ENCODE data around the gene ADGRB2.

ADGRB2 gene

GRCh38 chr1:31701091-31701736 is 62.9 kb downstream of the ADGRB2 start (continued):
- TF ChIP-seq KLF10 (tag by site-specific recombination; IDR thresholded peaks at IDR 0.05) (0 out of 2 replicates have a peak, but pooled peaks have one; percentile 16), ZNF768 (tag by site-specific recombination; IDR thresholded peaks at IDR 0.05) (no peak), ZNF610 (tag by site-specific recombination; IDR thresholded peaks at IDR 0.05; ENCODE audit: borderline replicate concordance) (no peak), HOXC10 (CRISPR knock-in tag; IDR thresholded peaks at IDR 0.05) (no peak), ZNF837 (tag by site-specific recombination; IDR thresholded peaks at IDR 0.05) (no peak), ZBTB49 (tag by site-specific recombination; IDR thresholded peaks at IDR 0.05; ENCODE audit: low read depth) (no peak), ZNF560 (tag by site-specific recombination; IDR thresholded peaks at IDR 0.05; ENCODE audit: borderline replicate concordance) (no peak), ZBTB11 (tag by site-specific recombination; conservative IDR thresholded peaks at IDR 0.05; ENCODE audit: low read depth) (no peak), ZNF561 (tag by site-specific recombination; IDR thresholded peaks at IDR 0.05; ENCODE audit: borderline replicate concordance) (no peak), GFI1B (tag by site-specific recombination; IDR thresholded peaks at IDR 0.05) (no peak), ZNF398 (tag by site-specific recombination; IDR thresholded peaks at IDR 0.05) (peak; percentile 97), ZBTB10 (tag by site-specific recombination; IDR thresholded peaks at IDR 0.05) (peak; percentile 58; the same call in 1 of the 2 replicates), PRDM6 (tag by site-specific recombination; IDR thresholded peaks at IDR 0.05) (no peak; the same call in 1 of the 2 replicates), KLF17 (tag by site-specific recombination; IDR thresholded peaks at IDR 0.05) (no peak), ZBTB1 (tag by site-specific recombination; IDR thresholded peaks at IDR 0.05) (no peak), HIC1 (tag by site-specific recombination; IDR thresholded peaks at IDR 0.05) (peak; percentile 59), ZNF785 (tag by site-specific recombination; IDR thresholded peaks at IDR 0.05) (no peak), KLF9 (tag by site-specific recombination; IDR thresholded peaks at IDR 0.05; ENCODE audit: low read depth) (no peak), ZNF488 (tag by site-specific recombination; IDR thresholded peaks at IDR 0.05) (no peak), ZNF692 (tag by site-specific recombination; IDR thresholded peaks at IDR 0.05) (peak; percentile 88)
